GM18505 (cell line): ENCODE results near the gene DNAH6.
A peak's percentile ranks its signal among the peaks of the same experiment; 100 is the strongest.

Source experiments
- ATAC-seq: cut with Tn5 transposase; IDR thresholded peaks from one replicate; pipeline ENCODE4 v1.9.1; 2021; ENCODE audit not compliant: unreplicated experiment
- POLR2A ChIP-seq: IDR thresholded peaks from 4 replicates; pipeline ENCODE4 v1.6.1; 2011; ENCODE audit warnings: borderline replicate concordance; ENCODE audit not compliant: insufficient read depth, insufficient read length; ENCODE audit errors: extremely low read depth

The DNAH6 gene

DNA sequence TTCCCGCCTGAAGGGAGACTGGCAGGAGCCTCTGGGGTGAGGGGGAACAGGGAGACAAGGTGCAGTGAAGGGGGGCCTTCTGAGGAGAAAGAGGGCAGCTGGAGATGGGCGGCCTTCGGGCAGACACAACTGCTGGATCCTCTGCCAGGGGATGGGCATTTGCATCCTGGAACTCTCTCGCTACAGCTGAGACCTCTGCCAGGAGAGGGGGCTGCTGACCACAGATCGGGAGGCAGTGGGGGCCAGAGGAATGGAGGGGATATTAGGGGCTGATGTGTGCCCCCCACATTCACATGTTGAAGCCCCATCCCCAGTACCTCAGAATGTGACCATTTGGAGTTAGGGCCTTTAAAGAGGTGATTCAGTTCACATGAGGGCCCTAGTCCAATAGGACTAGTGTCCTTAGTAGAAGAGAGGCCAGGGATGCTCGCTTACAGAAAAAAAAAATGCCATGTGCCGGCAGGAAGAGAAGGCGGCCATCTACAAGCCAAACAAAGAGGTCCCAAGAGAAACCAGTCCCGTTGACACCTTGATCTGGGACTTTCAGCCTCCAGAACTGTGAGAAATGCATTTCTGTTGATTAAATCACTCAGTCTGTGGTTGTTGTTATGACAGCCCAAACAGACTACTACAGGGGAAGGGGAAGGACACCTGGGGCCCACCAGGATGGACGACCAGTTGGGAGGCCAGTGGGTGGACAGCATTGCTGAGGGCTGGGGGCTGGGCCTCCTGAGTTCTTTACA lies 314.6 kb downstream of the DNAH6 start:
- no peak for TF ChIP-seq POLR2A
- ATAC-seq = no peak

GRCh38 chr2:84832772-84833461 lies 316.6 kb downstream of the DNAH6 start:
- TF ChIP-seq POLR2A = no peak
- ATAC-seq = peak; percentile 90

GRCh38 chr2:84833481-84834150 lies 317.3 kb downstream of the DNAH6 start:
- TF ChIP-seq POLR2A = no peak
- no peak for ATAC-seq

DNA sequence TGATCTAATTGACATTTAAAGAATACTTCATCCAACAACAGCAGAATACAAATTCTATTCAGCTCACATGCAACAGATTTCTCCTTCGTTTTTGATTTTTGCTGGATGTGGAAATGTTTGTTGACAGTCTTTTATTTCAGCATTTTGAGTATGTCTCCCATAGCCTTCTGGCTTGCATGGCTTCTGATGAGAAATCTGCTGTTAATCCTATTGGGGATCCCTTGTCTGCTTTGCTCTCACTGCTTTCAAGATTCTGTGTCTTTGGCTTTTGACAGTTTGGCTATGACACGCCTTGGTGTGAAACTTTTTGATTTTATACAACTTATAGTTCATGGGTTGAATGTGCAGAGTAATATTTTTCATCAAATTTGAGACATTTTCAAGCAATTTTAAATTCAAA lies 319.9 kb downstream of the DNAH6 start:
- no peak for ATAC-seq
- no peak for TF ChIP-seq POLR2A

DNA sequence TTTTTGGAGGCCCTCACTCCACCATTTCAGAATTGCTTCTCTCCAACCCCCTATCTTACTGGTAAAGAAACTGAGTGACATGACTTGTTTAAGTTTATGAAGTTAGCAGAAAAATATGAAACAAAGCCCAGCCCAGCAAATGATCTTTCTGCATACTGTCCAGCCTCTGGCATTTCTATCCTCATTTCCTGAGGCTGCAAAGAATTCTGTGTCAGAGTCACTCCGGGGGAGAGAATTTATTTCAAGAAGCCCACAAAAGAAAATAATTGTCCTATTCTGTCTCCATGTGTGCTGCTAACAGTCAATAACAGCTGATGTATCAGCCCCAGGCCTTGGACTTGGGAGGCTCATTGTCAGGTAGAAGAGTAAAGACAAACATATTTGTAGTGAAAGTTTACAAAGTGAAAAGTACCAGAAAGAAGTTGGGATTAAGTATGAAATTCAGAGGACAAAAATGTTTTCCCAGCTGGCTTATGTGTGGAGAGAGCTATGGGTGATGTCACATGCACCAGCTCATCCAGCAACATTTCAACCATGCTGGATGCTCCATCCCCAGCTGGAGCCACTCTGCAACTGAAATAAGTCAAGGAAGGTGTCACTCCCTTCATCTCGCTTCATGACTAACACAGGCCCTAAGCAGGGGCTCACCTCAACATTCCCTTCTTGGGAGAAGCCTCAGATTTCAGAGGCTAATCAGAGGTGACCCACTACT lies 322.3 kb downstream of the DNAH6 start:
- ATAC-seq = no peak
- TF ChIP-seq POLR2A = no peak

- TF ChIP-seq POLR2A = no peak
- ATAC-seq = no peak
Observed at GRCh38 chr2:84839851-84840250, 323.6 kb downstream of the DNAH6 start.

- ATAC-seq = no peak
- TF ChIP-seq POLR2A = no peak
Observed at GRCh38 chr2:84840306-84840705, 324.0 kb downstream of the DNAH6 start.

- no peak for TF ChIP-seq POLR2A
Observed at GRCh38 chr2:84841577-84841976, 325.3 kb downstream of the DNAH6 start.

DNA sequence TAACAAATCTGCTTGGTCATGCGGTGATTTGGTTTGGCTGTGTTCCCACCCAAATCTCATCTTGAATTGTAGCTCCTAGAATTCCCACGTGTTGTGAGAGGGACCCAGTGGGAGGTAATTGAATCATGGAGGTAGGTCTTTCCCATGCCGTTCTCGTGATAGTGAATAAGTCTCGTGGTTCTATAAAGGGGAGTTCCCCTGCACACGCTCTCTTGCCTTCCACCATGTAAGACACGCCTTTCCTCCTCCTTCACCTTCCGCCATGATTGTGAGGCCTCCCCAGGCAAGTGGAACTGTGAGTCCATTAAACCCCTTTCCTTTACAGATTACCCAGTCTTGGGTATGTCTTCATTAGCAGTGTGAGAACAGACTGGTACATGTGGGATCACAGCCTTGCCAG lies 327.8 kb downstream of the DNAH6 start:
- ATAC-seq = no peak
- TF ChIP-seq POLR2A = no peak

More at GRCh38 chr2:84841577-84841976, 325.3 kb downstream of the DNAH6 start:
- no peak for ATAC-seq

GRCh38 chr2:84846041-84846663 lies 329.9 kb downstream of the DNAH6 start:
- no peak for ATAC-seq
- TF ChIP-seq POLR2A = no peak

DNA sequence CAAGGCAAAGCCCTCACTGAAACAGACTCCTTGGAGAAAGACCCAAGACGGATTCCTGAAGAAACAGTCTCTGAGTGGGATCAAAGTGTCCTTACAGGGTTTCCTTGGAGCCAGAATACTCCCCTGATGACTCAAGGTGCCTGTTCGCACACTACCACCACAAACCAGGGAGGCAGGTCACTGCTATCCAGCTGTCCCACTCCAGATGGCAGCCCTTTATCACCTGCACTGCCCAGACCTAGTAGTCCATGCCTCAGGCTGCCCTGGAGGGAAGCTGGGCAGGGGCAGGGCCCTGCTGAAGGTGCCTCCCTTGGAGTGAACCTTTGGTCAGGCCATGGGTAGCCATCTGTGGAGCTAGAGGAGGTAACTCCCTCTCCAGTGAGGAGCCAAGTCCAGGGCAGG lies 330.4 kb downstream of the DNAH6 start:
- ATAC-seq = no peak
- TF ChIP-seq POLR2A = no peak

GRCh38 chr2:84847326-84848050 lies 331.2 kb downstream of the DNAH6 start:
- no peak for TF ChIP-seq POLR2A
- no peak for ATAC-seq
